Vagina (tissue), 2 donors: ENCODE measurements around the gene MTUS2. TPM values are rescaled to one million over a fixed set of nuclear protein-coding genes. Genes with fewer than 3 reads are reported as not detected.

Source experiments
- DNase-seq, 2 donors: peaks; one replicate each; pipeline ENCODE4 v3.0.0-alpha.2; 2017; ENCODE audit errors: extremely low spot score in 2 of 2
- H3K27ac ChIP-seq: fragments of 200-600 bp; sonication (generic); one replicate; pipeline ENCODE4 v1.5.1; 2019
- H3K27me3 ChIP-seq: fragments of 200-600 bp; sonication (generic); one replicate; pipeline ENCODE4 v1.5.1; 2019
- H3K36me3 ChIP-seq, 2 donors: fragments of 200-600 bp; sonication (generic); one replicate each; pipeline ENCODE4 v1.5.1; 2017 to 2019
- H3K4me1 ChIP-seq: fragments of 200-600 bp; sonication (generic); one replicate; pipeline ENCODE4 v1.5.1; 2019
- H3K4me3 ChIP-seq, 2 donors: fragments of 200-600 bp; sonication (generic); 1 replicate in 1 of 2; 2 replicates in 1 of 2; pipeline ENCODE4 v1.5.1; 2016 to 2019
- H3K9me3 ChIP-seq: fragments of 200-600 bp; sonication (generic); one replicate; pipeline ENCODE4 v1.5.1; 2019
- CTCF ChIP-seq, 3 experiments: fragments of 450-650 bp in 2 of 3; fragments of 200-600 bp in 1 of 3; sonication (generic) in 1 of 3; IDR thresholded peaks; one replicate each; pipeline ENCODE4 v1.5.1; 2017 to 2019; ENCODE audit warnings: antibody characterized with exemption in 3 of 3, mild to moderate bottlenecking in 2 of 3, moderate library complexity in 2 of 3
- POLR2A ChIP-seq, 2 donors: fragments of 450-650 bp; IDR thresholded peaks; one replicate each; pipeline ENCODE4 v1.6.1; 2017; ENCODE audit warnings: antibody characterized with exemption in 2 of 2, mild to moderate bottlenecking in 2 of 2, moderate library complexity in 2 of 2
- POLR2AphosphoS5 ChIP-seq, 2 donors: sonication (generic); formaldehyde crosslinking; IDR thresholded peaks; one replicate each; pipeline ENCODE4 v1.9.0; 2017; ENCODE audit warnings: antibody characterized with exemption in 2 of 2, mild to moderate bottlenecking in 2 of 2, low read depth in 1 of 2; ENCODE audit not compliant: insufficient read depth in 1 of 2
- intact Hi-C: fragments of 100-400 bp; cut with DNase I; formaldehyde crosslinking; loops from one replicate; pipeline ENCODE4 v1.15.1; 2023
- total RNA-seq: library from RNA; depleted of rRNA; stranded (reverse); fragments of >200 nt; gene quantifications from one replicate; pipeline ENCODE4 v1.2.3, GENCODE V29; 2016

MTUS2 gene
- total RNA-seq, 1 donor from 2014 or later: 0.74 TPM

DNA sequence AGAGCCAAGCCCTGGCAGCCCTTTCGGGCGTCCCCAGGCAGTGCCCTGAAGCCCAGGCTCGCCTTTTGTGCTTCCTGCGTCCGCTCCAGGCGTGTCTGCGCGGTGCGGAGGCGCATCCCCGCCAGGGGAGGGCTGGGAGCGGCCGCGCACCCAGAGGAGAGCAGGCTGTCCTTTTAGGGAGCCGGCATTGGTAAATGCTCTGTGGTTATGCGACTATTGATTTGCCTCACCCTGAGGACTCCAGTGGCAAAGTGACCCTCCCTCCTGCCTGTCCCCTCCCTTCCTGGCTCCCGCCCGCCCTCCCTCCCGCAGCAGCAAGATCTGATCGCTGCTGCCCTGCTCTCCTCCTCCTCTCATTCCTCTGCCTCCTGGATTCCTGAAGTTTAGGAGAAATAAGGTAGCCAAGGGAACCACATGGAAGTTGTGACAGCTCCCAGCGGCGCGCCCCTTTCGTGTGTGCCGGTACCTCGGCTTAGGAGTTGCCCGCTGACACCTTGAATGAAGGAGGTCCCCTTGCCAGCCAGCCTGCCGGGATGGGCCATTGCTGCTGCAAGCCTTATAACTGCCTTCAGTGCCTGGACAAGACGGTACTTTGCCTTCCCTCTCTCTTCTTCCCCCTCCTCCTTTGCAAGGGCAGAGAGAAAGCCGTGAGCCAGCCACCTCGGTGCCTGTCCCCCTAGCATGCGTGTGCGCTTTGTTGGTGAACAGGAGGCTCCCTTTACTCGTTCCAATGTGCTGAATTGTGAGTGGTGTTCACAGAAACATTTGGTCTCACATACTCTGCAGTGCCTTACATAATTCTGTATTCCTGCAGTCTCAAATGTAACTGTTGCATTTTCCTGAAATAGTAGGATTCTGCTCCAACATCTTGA lies 608.4 kb downstream of the MTUS2 start:
- intact Hi-C loops: no loop called here
- no peaks in the 10 kb centered on the region for H3K27me3 ChIP-seq
- no peaks in the 10 kb centered on the region for H3K9me3 ChIP-seq
- H3K27ac ChIP-seq: no peak overlapping the region
- H3K4me3 ChIP-seq: peak overlapping the region; percentile 32 to 39
- peaks cover 15% of the 10 kb centered on the region for H3K4me1 ChIP-seq
- no peaks in the 10 kb centered on the region for H3K36me3 ChIP-seq
- no peak for TF ChIP-seq POLR2AphosphoS5 (IDR thresholded peaks at IDR 0.05; ENCODE audit: insufficient read depth in 1 of 2, low read depth in 1 of 2)
- no peak for TF ChIP-seq CTCF (IDR thresholded peaks at IDR 0.05)
- TF ChIP-seq POLR2A (IDR thresholded peaks at IDR 0.05): no peak
- DNase-seq: no peak

GRCh38 chr13:29429286-29429900 lies 609.3 kb downstream of the MTUS2 start:
- intact Hi-C loops: no loop called here
- H3K27ac ChIP-seq: no peak overlapping the region
- peaks cover 15% of the 10 kb centered on the region for H3K4me1 ChIP-seq
- H3K27me3 ChIP-seq: no peaks in the 10 kb centered on the region
- H3K9me3 ChIP-seq: no peaks in the 10 kb centered on the region
- H3K36me3 ChIP-seq: no peaks in the 10 kb centered on the region
- no peak for DNase-seq
- TF ChIP-seq CTCF (IDR thresholded peaks at IDR 0.05) (no peak), POLR2A (IDR thresholded peaks at IDR 0.05) (no peak), POLR2AphosphoS5 (IDR thresholded peaks at IDR 0.05; ENCODE audit: insufficient read depth in 1 of 2, low read depth in 1 of 2) (no peak)
- no peak overlapping the region for H3K4me3 ChIP-seq

GRCh38 chr13:29434217-29434945 lies 614.2 kb downstream of the MTUS2 start:
- no peaks in the 10 kb centered on the region for H3K27me3 ChIP-seq
- H3K4me3 ChIP-seq: no peak overlapping the region
- H3K4me1 ChIP-seq: peaks cover 8% of the 10 kb centered on the region
- TF ChIP-seq CTCF (IDR thresholded peaks at IDR 0.05): no peak
- TF ChIP-seq POLR2AphosphoS5 (IDR thresholded peaks at IDR 0.05; ENCODE audit: insufficient read depth in 1 of 2, low read depth in 1 of 2): no peak
- no peak for TF ChIP-seq POLR2A (IDR thresholded peaks at IDR 0.05)
- intact Hi-C loops: no loop called here
- no peak overlapping the region for H3K27ac ChIP-seq
- H3K36me3 ChIP-seq: no peaks in the 10 kb centered on the region
- DNase-seq: no peak
- no peaks in the 10 kb centered on the region for H3K9me3 ChIP-seq

- DNase-seq: no peak
These were observed 615.2 kb downstream of the MTUS2 start for GRCh38 chr13:29435125-29435911.

More at GRCh38 chr13:29435125-29435911, 615.2 kb downstream of the MTUS2 start:
- no peaks in the 10 kb centered on the region for H3K36me3 ChIP-seq
- H3K27ac ChIP-seq: peak overlapping the region; percentile 33
- no peaks in the 10 kb centered on the region for H3K27me3 ChIP-seq
- no peak overlapping the region for H3K4me3 ChIP-seq
- H3K4me1 ChIP-seq: peaks cover 8% of the 10 kb centered on the region
- intact Hi-C loops: no loop called here
- no peaks in the 10 kb centered on the region for H3K9me3 ChIP-seq
- TF ChIP-seq CTCF (IDR thresholded peaks at IDR 0.05) (no peak), POLR2A (IDR thresholded peaks at IDR 0.05) (no peak), POLR2AphosphoS5 (IDR thresholded peaks at IDR 0.05; ENCODE audit: insufficient read depth in 1 of 2, low read depth in 1 of 2) (peak in 1 of 2 donors; percentile 24)
